Suppressor macrophage treated with lipopolysaccharide for 4 hours (primary cell): ENCODE measurements around the gene LMO2.

Source experiments
- DNase-seq: peaks from one replicate; pipeline ENCODE4 v3.0.0-alpha.2; 2020

LMO2 gene

GRCh38 chr11:33885338-33886005 lies 6.4 kb downstream of the LMO2 start:
- no peak for DNase-seq

GRCh38 chr11:33884601-33885000 lies 7.3 kb downstream of the LMO2 start:
- no peak for DNase-seq

GRCh38 chr11:33884035-33884434 lies 7.8 kb downstream of the LMO2 start:
- no peak for DNase-seq

GRCh38 chr11:33881651-33882503 lies 10.0 kb downstream of the LMO2 start:
- DNase-seq, result no peak

GRCh38 chr11:33880979-33881378 lies 10.9 kb downstream of the LMO2 start:
- no peak for DNase-seq

GRCh38 chr11:33879375-33879774 lies 12.5 kb downstream of the LMO2 start:
- no peak for DNase-seq

GRCh38 chr11:33877038-33877437 lies 14.8 kb downstream of the LMO2 start:
- DNase-seq, result no peak

GRCh38 chr11:33875621-33876294 lies 16.1 kb downstream of the LMO2 start:
- DNase-seq, result no peak

- no peak for DNase-seq
Observed at GRCh38 chr11:33874910-33875490, 16.9 kb downstream of the LMO2 start.

- no peak for DNase-seq
Observed at GRCh38 chr11:33874433-33874832, 17.4 kb downstream of the LMO2 start.

- DNase-seq, result peak; percentile 92
Observed at GRCh38 chr11:33869481-33870422, 22.1 kb downstream of the LMO2 start.

GRCh38 chr11:33868647-33869461 lies 23.0 kb downstream of the LMO2 start:
- peak; percentile 36 for DNase-seq

GRCh38 chr11:33867996-33868646 lies 23.8 kb downstream of the LMO2 start:
- DNase-seq, result no peak

GRCh38 chr11:33867561-33867960 lies 24.3 kb downstream of the LMO2 start:
- peak; percentile 80 for DNase-seq

GRCh38 chr11:33866936-33867335 lies 24.9 kb downstream of the LMO2 start:
- DNase-seq, result no peak

GRCh38 chr11:33864479-33864878 lies 27.4 kb downstream of the LMO2 start:
- no peak for DNase-seq

- DNase-seq, result no peak
Observed at GRCh38 chr11:33863418-33864172, 28.3 kb downstream of the LMO2 start.

GRCh38 chr11:33861941-33862589 lies 29.8 kb downstream of the LMO2 start:
- DNase-seq, result no peak

GRCh38 chr11:33861386-33861785 lies 30.5 kb downstream of the LMO2 start:
- DNase-seq, result no peak
